HG03520 (cell line): ENCODE data around the gene SPINK5.

Experiments
- ATAC-seq: cut with Tn5 transposase; IDR thresholded peaks from one replicate; pipeline ENCODE4 v1.9.1; 2021; ENCODE audit warnings: mild to moderate bottlenecking, moderate library complexity; ENCODE audit not compliant: unreplicated experiment

Gene SPINK5

DNA sequence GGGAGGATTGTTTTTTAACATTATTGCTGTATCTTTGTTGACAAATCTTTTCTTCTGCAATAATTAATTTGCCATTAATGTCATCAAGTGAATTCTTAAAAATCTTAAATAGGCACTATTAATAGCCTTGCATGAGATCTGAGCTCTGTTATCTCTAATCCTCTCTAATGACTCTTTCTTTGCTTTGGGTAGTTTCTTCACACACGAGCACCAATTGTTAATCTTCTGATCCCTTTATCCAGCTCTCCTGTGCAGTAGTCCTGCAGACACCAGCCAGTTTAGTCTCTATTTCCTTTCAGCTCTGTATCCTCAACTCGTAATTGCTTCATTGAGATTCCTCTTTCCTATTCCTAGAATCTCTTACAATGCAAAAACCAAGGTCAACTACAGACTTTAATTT lies 112.7 kb downstream of the SPINK5 start:
- ATAC-seq: no peak

DNA sequence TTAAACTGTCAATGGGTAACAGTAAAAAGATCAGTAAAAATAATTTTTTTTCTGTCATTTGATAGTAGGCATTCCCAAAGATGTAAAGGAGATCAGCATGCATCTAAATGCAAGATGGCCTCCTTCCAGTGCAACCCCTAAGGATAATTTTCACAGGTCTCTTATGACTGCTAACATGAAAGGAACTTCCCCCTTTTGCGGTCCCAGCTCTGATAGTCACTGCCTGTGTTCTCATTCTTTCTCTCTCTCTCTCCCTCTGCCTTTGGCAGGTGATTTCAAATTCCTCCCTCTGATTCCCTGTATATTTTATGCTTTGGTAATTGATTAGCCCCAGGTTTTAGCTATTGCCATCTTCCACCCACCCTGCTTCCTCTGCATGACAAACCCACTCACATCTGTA lies 113.4 kb downstream of the SPINK5 start:
- no peak for ATAC-seq

DNA sequence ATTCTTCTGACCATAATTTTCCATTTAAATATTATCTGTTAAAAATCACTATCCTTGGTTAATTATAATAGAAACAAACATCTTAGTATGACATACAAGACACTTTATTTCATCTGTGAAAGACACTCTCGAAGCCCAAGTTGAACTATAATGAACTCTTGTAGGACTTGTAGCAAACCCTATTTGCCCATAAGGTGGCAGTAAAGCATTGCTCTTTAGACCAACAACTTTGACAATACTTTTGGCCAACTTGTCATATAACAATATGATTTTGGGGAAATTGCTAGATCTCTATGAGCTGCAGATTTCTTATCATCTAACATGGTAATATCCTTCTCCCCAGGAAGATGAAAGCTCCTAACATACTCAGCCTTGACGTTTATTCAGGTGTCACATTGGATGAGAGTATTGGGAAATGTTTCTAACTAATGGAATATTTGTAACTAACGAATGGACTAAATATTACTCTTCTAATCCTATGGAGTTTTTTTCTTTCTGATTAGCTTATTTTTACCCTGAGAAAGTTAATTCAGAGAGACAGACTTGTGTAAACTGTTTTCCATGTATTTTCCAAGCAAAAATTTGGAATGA lies 115.5 kb downstream of the SPINK5 start:
- peak; percentile 80 for ATAC-seq

DNA sequence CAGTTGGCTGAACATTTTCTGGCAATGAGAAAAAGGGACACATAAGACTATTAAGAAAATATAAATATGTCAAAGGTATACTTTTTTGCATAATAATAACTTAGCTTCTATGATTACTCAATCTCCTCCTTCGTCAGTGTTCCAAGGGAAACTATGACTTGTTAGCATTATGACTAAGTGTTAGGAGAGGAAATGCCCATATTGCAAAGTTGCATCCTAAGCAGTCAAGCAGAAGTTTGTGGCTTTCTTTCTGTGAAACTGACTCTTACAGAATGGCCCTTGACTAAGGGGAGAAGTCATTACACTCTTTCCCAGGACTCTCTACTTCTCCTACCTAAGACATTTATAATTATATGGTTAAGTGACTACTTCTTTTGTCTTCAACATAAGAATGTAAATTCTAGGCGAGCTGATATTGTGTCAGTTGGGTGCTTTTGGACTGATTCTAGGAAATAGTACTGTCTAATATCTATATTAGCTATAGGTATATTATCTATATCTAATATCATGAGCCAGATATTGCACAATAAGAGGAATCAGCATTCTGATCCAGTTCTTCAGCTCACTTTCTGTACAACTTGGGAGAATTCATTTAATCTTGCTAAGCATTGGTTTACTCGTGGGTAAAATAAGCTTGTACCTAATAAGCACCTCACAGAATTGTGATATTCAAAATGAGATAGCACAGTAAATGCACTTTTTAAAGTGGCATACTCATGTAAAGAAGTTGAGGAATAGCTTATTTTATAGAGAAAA lies 122.6 kb downstream of the SPINK5 start:
- ATAC-seq: peak; percentile 91
